Fibroblast of skin of scalp (primary cell): Measurements from ENCODE around the gene ADGRG2.
"Not testable (repeated sequence)": the region's sequence is repeated elsewhere in the genome, so short reads cannot be mapped to it uniquely, and the experiment has no call there.

ENCODE experiments used
- DNase-seq: peaks from one replicate; pipeline ENCODE4 v3.0.0-alpha.2; 2013

ADGRG2 gene

DNA sequence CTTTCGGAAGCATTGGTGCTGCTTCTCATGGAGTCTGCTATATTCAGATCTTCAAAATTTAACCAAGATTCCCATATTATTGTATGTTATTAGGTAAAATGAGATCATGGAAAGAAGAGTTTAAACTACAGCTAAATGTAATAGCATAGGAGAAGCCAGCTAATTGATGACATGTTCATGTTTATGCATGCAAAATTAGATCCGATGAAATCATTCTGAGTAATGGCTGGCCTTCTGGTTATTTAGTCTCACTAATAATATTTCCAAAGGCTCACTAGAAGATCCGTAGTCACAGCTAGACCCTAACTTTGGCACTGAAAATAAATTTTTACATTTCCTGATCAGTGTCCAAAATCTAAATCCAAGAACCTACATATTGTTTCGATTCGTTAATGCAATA lies 118.5 kb downstream of the ADGRG2 start:
- no peak for DNase-seq

DNA sequence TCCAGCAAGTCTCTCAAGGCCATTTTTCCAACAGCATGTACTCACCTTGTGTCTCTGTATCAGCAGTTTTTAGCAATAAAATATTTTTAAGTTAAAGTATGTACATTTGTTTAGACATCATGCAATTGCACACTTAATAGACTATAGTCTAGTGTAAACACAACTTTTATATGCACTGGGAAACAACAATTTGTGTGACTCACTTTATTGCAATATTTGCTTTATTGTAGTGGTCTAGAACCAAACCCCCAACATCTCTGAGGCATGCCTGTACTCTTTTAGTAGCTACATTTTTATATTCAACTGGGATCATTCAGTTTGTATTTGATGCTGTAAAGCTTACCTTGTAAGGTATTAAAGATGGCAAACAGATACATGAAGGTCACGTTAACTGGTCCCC lies 123.6 kb downstream of the ADGRG2 start:
- no peak for DNase-seq

GRCh38 chrX:18997916-18998315 lies 124.4 kb downstream of the ADGRG2 start:
- DNase-seq = peak; percentile 23

- no peak for DNase-seq
These were observed 125.7 kb downstream of the ADGRG2 start for GRCh38 chrX:18996536-18996935.

- DNase-seq = peak; percentile 79
These were observed 127.0 kb downstream of the ADGRG2 start for GRCh38 chrX:18995221-18995620.

- DNase-seq = peak; percentile 88
These were observed 127.6 kb downstream of the ADGRG2 start for GRCh38 chrX:18994713-18995112.

DNA sequence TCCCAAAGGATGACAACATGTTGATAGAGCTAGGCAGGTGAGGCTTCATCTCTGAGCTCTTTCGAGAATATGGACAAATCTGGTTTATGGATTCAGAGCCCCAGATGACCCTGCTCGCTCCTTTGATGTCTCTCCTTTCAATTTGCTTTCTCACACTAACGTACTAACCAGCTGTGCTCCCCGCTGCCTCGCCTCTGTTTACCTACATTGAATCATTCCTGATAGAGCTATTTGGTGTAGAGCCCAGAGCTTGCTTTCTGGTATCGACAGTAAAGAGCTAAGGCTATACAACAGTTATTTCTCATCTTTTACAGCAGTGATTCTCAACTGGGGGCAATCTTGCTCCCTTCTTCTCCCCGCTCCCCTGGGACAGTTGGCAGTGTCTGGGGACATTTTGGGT lies 129.4 kb downstream of the ADGRG2 start:
- DNase-seq = no peak

DNA sequence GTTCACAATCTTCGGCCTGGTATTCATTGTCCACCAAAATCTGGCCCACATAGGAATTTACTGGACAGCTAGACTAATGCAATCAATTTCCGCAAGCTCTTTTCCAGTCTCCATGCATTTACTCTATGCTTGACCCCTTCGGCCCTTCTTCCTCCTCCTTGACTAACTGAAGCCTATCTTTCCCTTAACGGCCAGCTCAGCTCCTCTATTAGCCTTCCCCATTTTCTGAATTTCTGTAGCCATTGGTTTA lies 137.2 kb downstream of the ADGRG2 start:
- no peak for DNase-seq

DNA sequence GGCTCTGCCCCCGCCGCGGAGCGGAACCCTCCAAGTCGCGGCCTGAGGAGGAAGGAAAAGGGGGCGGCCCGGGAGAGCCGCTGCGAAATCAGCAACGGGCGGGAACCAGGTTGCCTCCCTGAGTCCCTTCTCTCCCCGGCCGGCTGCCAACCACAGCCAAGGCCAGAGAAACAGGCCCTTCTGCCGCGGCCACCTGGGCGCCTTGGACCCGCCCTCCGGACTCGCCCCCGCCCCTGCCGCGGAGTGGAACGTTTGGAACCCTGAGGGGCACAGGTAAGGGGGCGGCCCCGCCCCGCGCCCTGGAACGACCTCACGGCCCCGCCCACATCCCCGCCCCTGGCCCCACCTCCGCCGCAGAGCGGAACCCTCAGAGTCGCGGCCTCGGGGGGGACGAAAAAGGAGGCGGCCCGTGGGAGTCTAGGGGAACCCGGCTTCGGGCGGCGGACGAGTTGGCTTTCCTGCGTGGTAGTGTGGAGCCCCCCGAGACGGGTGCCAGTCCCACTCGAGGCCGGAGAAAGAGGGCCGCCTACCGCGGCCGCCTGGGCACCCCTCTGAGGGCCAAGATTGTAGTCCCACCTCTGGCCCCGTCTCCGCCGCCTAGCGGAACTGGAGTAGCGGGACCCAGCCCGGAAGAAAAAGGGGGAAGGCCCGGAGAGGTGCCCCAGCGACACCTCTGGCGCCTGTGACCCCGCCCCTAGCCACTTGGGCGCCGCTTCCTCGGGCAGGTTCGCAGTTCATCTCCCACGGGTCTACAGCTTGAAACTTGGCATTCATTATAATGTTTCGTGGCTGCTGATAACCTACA lies 137.7 kb downstream of the ADGRG2 start:
- peak; percentile 80 for DNase-seq

DNA sequence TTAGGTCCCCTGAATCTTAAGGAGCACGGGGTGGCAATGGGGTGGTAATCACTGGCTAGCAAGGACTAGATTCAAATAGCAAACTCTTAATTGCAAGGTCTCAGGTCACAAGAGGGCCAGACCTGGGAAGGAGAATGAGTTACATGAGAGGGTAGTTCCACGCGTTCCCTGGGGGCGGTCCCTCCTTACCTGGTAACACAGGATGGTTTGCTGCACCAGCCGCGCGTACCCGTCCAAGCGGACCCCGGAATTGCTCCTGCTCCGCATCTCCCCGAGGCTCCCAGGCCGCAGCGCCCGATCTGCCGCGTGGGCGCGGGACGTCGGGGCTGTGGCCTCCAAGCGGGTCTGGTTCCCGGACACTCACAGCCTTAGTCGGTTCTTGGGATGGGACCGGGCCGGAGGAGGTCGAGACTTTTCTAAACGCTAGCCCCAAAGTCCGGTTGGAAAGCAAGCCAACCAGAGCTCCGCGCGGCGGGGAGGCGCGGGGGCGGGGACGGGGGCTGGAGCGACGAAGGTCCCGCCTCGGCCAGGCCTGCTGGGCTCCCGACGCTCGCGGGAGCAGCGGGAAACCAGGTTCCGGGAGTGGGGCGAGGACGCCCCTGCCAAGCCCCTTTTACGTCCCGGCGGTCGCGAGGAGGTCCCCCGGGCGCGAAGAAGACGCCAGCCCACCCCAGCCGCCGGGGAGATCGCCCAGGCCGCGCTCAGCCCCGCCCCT lies 138.4 kb downstream of the ADGRG2 start, which contains the start of gene PHKA2:
Gene PHKA2, minus strand, starts transcription at position 449 of the 715 bp plus-strand sequence. Its CDS starts 182 bp downstream, at position 267.
- DNase-seq = peak; percentile 54

GRCh38 chrX:18981124-18981807 lies 141.0 kb downstream of the ADGRG2 start:
- DNase-seq = no peak

DNA sequence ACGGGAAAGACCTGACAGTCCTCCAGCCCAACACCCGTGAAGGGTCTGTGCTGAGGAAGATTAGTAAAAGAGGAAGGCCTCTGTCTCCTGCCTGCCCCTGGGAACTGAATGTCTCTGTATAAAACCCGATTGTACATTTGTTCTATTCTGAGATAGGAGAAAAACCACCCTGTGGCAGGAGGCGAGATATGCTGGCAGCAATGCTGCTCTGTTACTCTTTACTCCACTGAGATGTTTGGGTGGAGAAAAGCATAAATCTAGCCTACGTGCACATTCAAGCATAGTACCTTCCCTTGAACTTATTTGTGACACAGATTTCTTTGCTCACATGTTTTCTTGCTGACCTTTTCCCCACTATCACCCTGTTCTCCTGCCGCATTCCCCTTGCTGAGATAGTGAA lies 142.0 kb downstream of the ADGRG2 start:
- DNase-seq = not testable (repeated sequence)

DNA sequence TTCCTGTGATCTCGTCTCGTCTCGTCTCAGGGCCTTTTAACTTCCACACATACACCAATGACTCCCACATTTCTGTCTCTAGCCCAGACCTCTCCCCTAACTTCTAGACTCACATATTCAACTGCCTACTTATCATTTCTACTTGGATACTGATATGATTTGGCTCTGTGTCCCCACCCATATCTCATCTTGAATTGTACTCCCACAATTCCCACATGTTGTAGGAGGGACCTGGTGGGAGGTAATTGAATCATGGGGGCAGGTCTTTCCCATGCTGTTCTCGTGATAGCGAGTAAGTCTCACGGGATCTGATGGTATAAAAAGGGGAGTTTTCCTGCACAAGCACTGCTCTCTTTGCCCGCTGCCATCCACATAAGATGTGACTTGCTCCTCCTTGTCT lies 147.3 kb downstream of the ADGRG2 start:
- no peak for DNase-seq

DNA sequence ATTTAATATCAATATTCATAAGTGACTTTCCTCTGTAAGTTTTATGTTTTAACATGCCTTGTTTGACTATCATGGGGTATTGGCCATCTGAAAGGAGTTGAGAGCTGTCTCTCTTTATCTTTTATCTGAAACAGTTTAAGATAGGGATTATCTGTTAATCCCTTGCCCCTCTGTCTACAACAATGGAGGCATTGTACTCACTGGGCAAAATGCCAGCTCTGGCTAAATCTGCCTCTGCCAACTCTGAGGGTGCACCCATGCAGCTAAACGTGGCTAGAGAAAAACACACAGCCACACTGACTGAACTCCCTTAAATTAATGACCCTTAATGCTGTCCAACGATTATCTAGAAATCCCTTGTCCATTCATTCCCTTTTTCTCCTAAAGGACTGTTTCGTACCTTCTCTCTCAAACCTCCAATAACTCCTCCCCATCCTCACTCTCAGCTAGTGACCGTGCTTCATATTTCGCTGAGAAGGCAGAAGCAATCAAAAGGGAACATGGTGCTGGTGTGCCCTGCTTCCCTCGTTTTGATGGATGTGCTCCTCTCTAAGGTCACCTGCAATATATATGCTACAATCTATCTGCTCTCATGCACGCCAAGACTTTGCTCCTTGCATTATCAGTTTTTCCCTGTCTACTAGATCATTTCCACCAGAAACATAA lies 148.6 kb downstream of the ADGRG2 start:
- DNase-seq = no peak

DNA sequence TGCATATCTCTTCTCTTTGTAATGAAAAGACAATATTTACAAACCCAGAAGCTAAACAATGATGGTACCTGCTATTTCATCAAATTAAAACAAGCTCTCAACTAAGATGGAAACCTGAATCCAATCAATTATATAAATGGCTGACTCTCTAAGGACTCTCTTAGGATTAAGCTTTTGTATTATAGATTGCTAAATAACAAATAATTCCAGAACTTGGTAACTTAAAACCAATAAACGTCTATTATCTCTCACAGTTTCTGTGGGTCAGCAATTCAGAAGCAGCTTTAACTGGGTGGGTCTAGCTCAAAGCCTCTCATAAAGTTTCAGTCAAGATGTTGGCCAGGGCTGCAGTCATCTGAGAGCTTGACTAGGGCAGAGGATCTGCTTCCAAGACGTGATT lies 150.8 kb downstream of the ADGRG2 start:
- DNase-seq = no peak

GRCh38 chrX:18970465-18970864 lies 151.8 kb downstream of the ADGRG2 start:
- DNase-seq = no peak

DNA sequence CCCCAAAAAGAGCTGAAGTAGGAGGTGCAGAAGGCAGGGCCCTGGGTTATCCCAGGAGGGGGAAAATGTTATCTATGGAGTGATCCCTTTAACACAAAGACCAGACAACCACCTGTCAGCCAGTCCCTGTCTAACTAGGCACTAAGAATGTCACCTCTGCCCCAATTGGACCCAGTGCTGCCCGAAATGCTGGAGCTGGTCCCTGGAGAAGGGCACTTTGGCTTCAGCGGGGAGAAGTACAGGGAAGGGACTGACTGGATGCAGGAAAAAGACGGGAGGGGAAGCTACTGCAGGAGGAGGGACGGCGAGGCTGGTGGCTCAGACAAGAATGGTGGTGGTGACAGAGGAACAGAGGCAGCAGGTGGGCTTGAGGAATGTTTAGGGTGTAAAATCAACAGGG lies 155.6 kb downstream of the ADGRG2 start:
- no peak for DNase-seq

DNA sequence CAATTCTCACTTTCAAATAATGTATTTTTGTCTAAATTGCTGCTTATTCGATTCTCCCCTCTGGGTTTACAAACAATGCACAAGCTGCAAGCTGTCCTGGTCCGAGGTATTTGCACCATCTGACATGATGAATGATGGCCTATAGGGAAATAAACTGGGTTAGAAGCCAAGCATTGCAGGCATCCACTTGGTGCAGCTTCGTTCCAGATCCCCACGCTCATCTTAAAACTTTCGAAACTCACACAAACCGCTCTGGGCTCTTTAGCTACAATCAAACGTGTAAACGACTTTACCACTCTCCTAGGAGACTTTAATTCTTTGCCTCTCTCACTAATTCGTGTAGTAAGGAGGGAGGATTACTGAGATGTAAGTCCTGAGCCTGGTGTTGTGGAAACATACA lies 157.4 kb downstream of the ADGRG2 start:
- DNase-seq = no peak

DNA sequence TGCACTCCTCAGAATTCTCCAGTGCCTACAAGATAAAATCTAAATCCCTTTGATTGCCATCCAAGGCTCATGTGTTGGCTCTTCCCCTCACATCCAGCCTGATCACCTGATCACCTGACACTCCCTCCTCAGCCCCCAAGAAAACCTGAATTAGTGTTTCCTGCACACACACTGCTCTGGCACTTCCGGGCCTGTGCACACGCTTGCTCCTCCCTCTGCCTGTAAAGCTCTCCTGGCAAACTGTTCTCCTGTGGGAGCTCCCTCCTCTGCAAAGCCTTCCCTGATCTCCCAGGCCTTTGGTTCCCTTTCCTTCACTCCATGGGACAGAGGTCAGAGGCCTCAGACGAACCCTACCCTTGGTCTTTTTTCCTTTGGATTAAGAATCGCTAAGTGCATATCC lies 158.2 kb downstream of the ADGRG2 start:
- no peak for DNase-seq

GRCh38 chrX:18962329-18962728 lies 159.9 kb downstream of the ADGRG2 start:
- no peak for DNase-seq

GRCh38 chrX:18961686-18962085 lies 160.6 kb downstream of the ADGRG2 start:
- DNase-seq = no peak

DNA sequence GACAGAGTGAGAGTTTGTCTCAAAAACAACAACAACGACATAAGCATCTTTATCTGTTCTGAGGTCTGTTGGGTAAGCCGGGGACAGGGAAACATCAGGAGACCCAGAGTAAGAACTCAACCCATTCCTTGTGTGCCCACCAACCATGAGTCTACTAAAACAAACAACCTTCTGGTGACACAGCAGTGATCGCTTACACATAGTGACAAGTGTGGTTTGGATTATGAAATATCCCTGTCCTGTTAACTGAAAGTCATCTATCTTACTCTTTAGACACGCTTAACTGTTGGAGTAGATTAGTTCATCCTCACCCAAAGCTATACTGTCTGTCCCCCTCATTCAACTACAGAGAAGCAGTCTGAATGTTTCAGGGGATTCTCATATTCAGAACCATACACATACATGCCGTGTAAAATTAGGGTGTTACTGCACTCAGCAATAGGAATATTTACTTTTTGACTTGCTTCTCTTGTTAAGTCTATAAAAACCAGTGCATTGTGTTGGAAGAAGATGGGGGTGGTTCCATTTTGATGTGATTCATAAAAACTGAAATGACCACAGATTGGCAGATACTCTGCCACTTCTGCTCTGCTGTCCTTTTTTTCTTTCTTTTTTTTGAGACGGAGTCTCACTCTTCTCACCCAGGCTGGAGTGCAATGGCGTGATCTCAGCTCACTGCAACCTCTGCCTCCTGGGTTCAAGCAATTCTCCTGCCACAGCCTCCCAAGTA lies 165.8 kb downstream of the ADGRG2 start:
- DNase-seq = no peak

- no peak for DNase-seq
These were observed 166.6 kb downstream of the ADGRG2 start for GRCh38 chrX:18955676-18956075.
